ENCODE results near the gene PNLIPRP3.

The PNLIPRP3 gene

DNA sequence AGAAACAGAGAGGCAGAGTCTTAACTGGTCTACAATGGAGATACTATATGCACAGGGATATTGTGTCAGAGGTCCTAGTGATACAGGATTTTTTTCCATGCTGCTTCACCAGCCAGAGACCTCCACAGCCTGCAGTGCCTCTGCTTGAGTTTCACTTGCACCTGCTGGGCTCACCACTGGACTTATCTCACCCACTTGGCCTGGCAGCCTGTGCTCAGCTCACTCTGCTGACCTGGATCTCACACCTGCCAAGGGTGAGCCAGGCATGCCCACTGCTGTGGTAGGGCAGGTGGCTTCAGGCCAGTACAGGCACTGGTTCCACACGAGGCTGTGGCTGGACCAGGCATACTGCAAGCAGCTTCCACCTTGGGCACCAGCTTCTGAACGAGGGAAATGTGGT, 36.6 kb downstream of the PNLIPRP3 start:
- Histone ChIP-seq H3K36me3 (ENCODE audit: insufficient read depth, low read length) (no peaks in the 10 kb centered on the region), H3K9me3 (ENCODE audit: low read length) (no peaks in the 10 kb centered on the region), H3K27me3 (ENCODE audit: insufficient read depth, low read length) (no peaks in the 10 kb centered on the region), H2AFZ (ENCODE audit: low read depth, low read length) (no peak overlapping the region), H3K4me3 (ENCODE audit: low read length) (no peak overlapping the region), H3K4me1 (ENCODE audit: insufficient read depth, low read length) (peaks cover 3% of the 10 kb centered on the region)

GRCh38 chr10:116465546-116465945, 37.9 kb downstream of the PNLIPRP3 start:
- Histone ChIP-seq H3K4me3 (ENCODE audit: low read length) (no peak overlapping the region), H3K27me3 (ENCODE audit: insufficient read depth, low read length) (no peaks in the 10 kb centered on the region), H3K36me3 (ENCODE audit: insufficient read depth, low read length) (no peaks in the 10 kb centered on the region), H3K4me1 (ENCODE audit: insufficient read depth, low read length) (no peaks in the 10 kb centered on the region), H3K9me3 (ENCODE audit: low read length) (no peaks in the 10 kb centered on the region), H2AFZ (ENCODE audit: low read depth, low read length) (no peak overlapping the region)

GRCh38 chr10:116466715-116467422, 39.2 kb downstream of the PNLIPRP3 start:
- H3K4me1 ChIP-seq (ENCODE audit: insufficient read depth, low read length) = no peaks in the 10 kb centered on the region
- H2AFZ ChIP-seq (ENCODE audit: low read depth, low read length) = no peak overlapping the region
- no peak overlapping the region for H3K4me3 ChIP-seq (ENCODE audit: low read length)
- H3K27me3 ChIP-seq (ENCODE audit: insufficient read depth, low read length) = no peaks in the 10 kb centered on the region
- no peaks in the 10 kb centered on the region for H3K36me3 ChIP-seq (ENCODE audit: insufficient read depth, low read length)
- no peaks in the 10 kb centered on the region for H3K9me3 ChIP-seq (ENCODE audit: low read length)

- no peak overlapping the region for H2AFZ ChIP-seq (ENCODE audit: low read depth, low read length)
- H3K36me3 ChIP-seq (ENCODE audit: insufficient read depth, low read length) = no peaks in the 10 kb centered on the region
- H3K4me1 ChIP-seq (ENCODE audit: insufficient read depth, low read length) = no peaks in the 10 kb centered on the region
- no peaks in the 10 kb centered on the region for H3K9me3 ChIP-seq (ENCODE audit: low read length)
- H3K27me3 ChIP-seq (ENCODE audit: insufficient read depth, low read length) = no peaks in the 10 kb centered on the region
- no peak overlapping the region for H3K4me3 ChIP-seq (ENCODE audit: low read length)
Measured at GRCh38 chr10:116469437-116469836, 41.8 kb downstream of the PNLIPRP3 start.

DNA sequence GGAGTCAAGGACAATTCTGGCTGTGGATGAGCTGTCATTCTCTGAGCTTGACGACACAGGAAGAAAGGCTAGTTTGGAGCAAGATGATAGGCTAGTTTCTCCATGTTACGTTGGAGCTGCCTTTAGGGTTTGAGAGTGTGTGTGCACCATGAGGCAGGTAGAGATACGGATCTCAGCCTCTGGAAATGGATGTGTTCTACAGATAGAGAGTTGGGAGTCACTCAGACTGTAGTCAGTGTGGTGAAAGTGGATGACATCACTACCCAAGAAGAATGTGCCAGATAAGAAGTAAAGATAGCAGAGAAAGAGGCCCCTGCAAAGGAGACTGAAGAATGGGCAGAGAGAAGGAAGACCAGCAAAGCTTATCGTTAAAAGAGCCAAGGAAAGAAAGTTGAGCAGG, 42.4 kb downstream of the PNLIPRP3 start:
- no peaks in the 10 kb centered on the region for H3K27me3 ChIP-seq (ENCODE audit: insufficient read depth, low read length)
- no peaks in the 10 kb centered on the region for H3K36me3 ChIP-seq (ENCODE audit: insufficient read depth, low read length)
- H3K4me1 ChIP-seq (ENCODE audit: insufficient read depth, low read length) = no peaks in the 10 kb centered on the region
- no peak overlapping the region for H3K4me3 ChIP-seq (ENCODE audit: low read length)
- no peak overlapping the region for H2AFZ ChIP-seq (ENCODE audit: low read depth, low read length)
- H3K9me3 ChIP-seq (ENCODE audit: low read length) = no peaks in the 10 kb centered on the region

GRCh38 chr10:116470768-116471415, 43.2 kb downstream of the PNLIPRP3 start:
- no peaks in the 10 kb centered on the region for H3K36me3 ChIP-seq (ENCODE audit: insufficient read depth, low read length)
- H3K4me3 ChIP-seq (ENCODE audit: low read length) = no peak overlapping the region
- H3K9me3 ChIP-seq (ENCODE audit: low read length) = no peaks in the 10 kb centered on the region
- no peaks in the 10 kb centered on the region for H3K27me3 ChIP-seq (ENCODE audit: insufficient read depth, low read length)
- H2AFZ ChIP-seq (ENCODE audit: low read depth, low read length) = no peak overlapping the region
- H3K4me1 ChIP-seq (ENCODE audit: insufficient read depth, low read length) = no peaks in the 10 kb centered on the region

DNA sequence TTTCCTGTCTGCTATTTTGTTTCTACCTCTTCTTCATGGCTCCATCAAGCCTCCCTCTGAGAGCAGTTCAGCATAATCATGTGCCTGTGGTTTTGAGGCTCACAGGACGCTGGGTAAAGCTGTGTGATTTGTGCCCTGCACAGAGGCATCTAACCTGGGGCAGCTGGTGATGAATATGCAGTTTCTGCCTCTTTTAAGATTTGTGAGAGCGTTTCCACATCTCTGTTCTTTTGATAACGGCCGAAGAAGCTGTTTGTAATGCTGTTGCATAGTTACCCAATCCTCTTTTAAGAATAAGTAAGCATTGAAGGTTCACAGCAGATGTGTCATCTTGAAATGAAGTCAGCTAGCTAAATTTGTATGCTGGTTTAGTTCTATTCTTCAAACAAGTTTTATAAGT, 45.2 kb downstream of the PNLIPRP3 start:
- peak overlapping the region; percentile 50 for H2AFZ ChIP-seq (ENCODE audit: low read depth, low read length)
- H3K4me1 ChIP-seq (ENCODE audit: insufficient read depth, low read length) = no peaks in the 10 kb centered on the region
- no peaks in the 10 kb centered on the region for H3K9me3 ChIP-seq (ENCODE audit: low read length)
- H3K36me3 ChIP-seq (ENCODE audit: insufficient read depth, low read length) = no peaks in the 10 kb centered on the region
- no peaks in the 10 kb centered on the region for H3K27me3 ChIP-seq (ENCODE audit: insufficient read depth, low read length)
- no peak overlapping the region for H3K4me3 ChIP-seq (ENCODE audit: low read length)

DNA sequence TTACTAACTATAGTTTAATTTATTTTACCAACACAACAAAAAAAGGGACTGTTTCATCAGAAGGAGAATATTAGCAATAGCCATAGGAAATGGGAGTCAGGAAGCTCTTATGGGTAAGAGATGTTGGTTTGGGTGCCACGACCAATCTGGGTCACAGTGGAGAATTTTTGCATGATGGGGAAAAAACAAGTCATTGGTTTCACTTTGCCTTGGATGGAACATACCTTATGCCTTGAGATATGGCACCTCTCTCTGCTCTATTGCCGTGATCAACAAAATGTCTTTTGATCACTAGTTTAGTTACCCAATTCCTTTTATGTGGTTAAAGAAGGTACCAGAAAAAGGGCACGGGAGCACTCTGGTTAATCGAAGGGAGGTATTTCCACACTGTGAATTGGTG, 48.2 kb downstream of the PNLIPRP3 start:
- H3K27me3 ChIP-seq (ENCODE audit: insufficient read depth, low read length) = no peaks in the 10 kb centered on the region
- no peaks in the 10 kb centered on the region for H3K36me3 ChIP-seq (ENCODE audit: insufficient read depth, low read length)
- H3K4me1 ChIP-seq (ENCODE audit: insufficient read depth, low read length) = no peaks in the 10 kb centered on the region
- H3K9me3 ChIP-seq (ENCODE audit: low read length) = no peaks in the 10 kb centered on the region
- no peak overlapping the region for H2AFZ ChIP-seq (ENCODE audit: low read depth, low read length)
- H3K4me3 ChIP-seq (ENCODE audit: low read length) = no peak overlapping the region

DNA sequence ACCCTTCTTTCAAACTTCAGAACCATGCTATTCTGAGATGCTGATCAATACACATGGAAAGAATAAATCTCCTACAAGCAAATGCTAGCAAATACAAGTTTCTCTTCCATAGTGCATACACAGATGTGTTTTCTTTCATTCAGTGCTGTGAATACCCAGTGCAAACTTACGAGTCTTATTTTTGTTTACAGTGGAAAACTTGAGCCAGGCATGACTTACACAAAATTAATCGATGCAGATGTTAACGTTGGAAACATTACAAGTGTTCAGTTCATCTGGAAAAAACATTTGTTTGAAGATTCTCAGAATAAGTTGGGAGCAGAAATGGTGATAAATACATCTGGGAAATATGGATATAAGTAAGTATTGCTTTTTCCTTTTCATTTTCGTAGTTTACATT, 48.8 kb downstream of the PNLIPRP3 start:
- H3K9me3 ChIP-seq (ENCODE audit: low read length) = no peaks in the 10 kb centered on the region
- H3K27me3 ChIP-seq (ENCODE audit: insufficient read depth, low read length) = no peaks in the 10 kb centered on the region
- no peaks in the 10 kb centered on the region for H3K36me3 ChIP-seq (ENCODE audit: insufficient read depth, low read length)
- H2AFZ ChIP-seq (ENCODE audit: low read depth, low read length) = no peak overlapping the region
- H3K4me3 ChIP-seq (ENCODE audit: low read length) = no peak overlapping the region
- H3K4me1 ChIP-seq (ENCODE audit: insufficient read depth, low read length) = no peaks in the 10 kb centered on the region

- Histone ChIP-seq H2AFZ (ENCODE audit: low read depth, low read length) (no peak overlapping the region), H3K27me3 (ENCODE audit: insufficient read depth, low read length) (no peaks in the 10 kb centered on the region), H3K4me1 (ENCODE audit: insufficient read depth, low read length) (no peaks in the 10 kb centered on the region), H3K9me3 (ENCODE audit: low read length) (no peaks in the 10 kb centered on the region), H3K36me3 (ENCODE audit: insufficient read depth, low read length) (no peaks in the 10 kb centered on the region), H3K4me3 (ENCODE audit: low read length) (no peak overlapping the region)
Measured at GRCh38 chr10:116477986-116478664, 50.5 kb downstream of the PNLIPRP3 start.

DNA sequence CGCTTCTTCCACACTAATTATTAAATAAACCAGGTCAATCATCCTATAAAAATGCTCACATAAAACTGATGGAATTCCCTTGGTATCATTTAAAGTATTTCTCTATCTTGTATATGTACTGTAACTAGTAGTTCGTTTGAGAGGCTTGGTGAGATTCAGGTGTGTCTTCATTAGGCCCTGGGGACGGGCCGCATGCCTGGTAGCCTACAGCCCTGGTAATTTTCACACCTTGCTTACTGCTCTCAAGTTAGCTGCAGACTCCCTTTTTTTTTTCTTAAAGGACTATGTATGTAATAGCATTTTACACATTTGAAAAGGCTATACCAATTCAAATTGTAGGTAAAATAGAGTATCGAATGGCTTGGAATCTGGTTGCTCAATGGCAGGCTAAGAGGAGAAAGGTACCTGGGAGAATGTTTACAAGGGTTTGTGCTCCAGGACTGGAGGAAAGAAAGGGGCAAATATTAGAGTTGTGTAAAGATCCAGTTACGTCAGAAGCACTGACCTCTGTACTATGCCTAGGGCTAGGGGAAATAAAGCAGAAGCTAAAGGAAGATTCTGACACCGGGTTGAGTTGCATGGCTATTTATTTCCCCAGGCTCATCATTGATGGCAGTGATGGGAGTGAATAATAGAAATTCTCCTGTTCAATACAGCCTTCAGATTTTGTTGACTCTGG, 59.3 kb downstream of the PNLIPRP3 start:
- H3K9me3 ChIP-seq (ENCODE audit: low read length) = no peaks in the 10 kb centered on the region
- H3K36me3 ChIP-seq (ENCODE audit: insufficient read depth, low read length) = no peaks in the 10 kb centered on the region
- no peaks in the 10 kb centered on the region for H3K4me1 ChIP-seq (ENCODE audit: insufficient read depth, low read length)
- H2AFZ ChIP-seq (ENCODE audit: low read depth, low read length) = no peak overlapping the region
- H3K4me3 ChIP-seq (ENCODE audit: low read length) = no peak overlapping the region
- H3K27me3 ChIP-seq (ENCODE audit: insufficient read depth, low read length) = no peaks in the 10 kb centered on the region

DNA sequence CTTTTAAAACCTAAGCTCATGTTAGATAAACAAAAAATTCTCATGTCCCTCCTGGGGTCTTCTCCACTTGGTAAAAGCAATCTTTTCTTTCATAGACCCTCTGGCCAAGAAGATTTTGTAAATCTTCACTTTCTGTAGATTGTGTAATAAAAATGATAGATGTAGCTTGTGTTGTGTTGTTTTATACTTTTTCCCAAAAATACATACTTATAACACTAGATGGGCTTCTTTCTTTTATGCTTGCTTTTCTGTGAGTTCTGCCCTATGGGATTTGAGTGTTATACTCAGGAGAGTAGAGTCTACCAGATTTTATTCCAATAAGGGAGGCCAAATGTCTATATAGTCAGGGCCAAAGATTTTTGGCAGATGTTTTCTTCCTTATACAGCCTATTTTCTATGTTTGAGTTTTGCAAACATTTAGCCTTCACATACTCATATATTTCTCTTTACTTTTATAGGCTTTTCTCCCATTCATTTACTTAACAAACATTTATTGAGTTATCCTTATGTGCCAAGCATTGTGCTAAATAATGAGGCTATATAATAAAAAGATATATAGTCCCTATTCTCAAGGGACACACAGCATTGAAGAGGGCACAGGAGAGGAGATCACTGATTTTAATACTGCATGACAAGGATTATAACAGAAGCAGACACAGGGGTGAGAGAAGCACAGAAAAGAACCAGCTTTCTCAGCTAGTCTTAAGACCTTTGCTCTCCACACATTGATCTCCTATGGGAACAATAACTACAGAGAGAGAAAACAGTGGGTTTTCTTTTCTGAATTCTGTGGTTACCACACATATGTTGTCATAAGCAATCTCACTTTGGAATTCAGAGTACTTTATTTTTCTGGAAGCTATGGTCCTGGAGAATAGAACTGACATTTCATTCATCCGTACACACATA, 60.1 kb downstream of the PNLIPRP3 start:
- Histone ChIP-seq H3K4me3 (ENCODE audit: low read length) (no peak overlapping the region), H3K9me3 (ENCODE audit: low read length) (no peaks in the 10 kb centered on the region), H2AFZ (ENCODE audit: low read depth, low read length) (no peak overlapping the region), H3K36me3 (ENCODE audit: insufficient read depth, low read length) (no peaks in the 10 kb centered on the region), H3K27me3 (ENCODE audit: insufficient read depth, low read length) (no peaks in the 10 kb centered on the region), H3K4me1 (ENCODE audit: insufficient read depth, low read length) (no peaks in the 10 kb centered on the region)

All from neuron (in vitro differentiated cells).